Inflammatory macrophage (primary cell): ENCODE measurements around the gene CAMTA1.
A peak's percentile ranks its signal among the peaks of the same experiment; 100 is the strongest.

Experiments used
- DNase-seq, 2 donors: peaks; one replicate each; pipeline ENCODE4 v3.0.0-alpha.2; 2020 to 2022

The CAMTA1 gene

DNA sequence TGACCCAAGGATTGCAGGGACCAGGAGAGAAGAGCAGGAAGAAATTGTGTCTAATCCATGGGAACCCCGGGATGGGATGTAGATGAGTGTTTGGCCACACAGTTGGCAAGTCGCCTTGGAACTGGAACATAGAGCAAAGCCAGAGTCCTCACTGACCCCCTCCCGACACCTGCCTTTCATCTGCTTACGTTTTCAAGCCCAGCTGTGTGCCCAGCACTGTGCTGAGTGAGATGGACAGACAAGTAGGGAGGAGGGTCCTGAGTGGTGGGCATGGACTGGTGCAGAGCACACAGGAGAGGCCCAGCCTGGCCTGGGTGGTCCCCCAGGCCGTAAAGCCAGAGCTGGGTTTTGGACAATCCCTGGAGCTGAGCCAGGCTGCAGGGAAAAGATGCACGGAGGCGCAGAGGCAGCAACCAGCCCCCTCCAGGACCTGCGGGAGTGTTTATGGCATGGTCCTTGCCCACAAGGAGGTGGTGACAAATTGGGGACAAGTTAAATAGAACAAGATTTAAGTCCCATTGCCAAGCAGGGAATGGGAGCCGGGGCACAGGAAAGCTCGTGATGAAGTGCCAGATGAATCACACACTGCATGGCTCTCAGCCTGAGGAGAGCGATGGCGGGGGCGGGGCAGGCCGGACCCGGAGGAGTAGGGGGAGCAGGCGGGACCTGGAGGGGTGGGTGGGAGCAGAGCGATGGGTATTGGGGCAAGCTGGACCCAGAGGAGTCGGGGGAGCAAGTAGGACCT is 828.0 kb downstream of the CAMTA1 start:
- no peak for DNase-seq

DNA sequence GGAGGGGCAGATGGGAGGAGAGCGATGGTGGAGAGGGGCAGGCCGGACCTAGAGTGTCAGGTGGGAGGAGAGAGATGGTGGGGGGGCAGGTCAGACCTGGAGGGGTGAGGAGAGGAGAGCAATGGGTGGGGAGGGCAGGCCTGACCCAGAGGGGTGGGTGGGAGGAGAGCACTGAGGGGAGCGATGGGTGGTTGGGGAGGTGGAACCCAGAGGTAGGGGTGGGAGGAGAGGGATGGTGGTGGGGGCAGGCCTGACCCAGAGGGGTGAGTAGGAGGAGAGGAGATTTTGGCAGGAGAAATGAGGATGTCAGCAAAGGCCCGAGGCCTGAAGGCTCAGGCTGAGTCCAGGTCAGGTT is 828.6 kb downstream of the CAMTA1 start:
- DNase-seq = no peak

DNA sequence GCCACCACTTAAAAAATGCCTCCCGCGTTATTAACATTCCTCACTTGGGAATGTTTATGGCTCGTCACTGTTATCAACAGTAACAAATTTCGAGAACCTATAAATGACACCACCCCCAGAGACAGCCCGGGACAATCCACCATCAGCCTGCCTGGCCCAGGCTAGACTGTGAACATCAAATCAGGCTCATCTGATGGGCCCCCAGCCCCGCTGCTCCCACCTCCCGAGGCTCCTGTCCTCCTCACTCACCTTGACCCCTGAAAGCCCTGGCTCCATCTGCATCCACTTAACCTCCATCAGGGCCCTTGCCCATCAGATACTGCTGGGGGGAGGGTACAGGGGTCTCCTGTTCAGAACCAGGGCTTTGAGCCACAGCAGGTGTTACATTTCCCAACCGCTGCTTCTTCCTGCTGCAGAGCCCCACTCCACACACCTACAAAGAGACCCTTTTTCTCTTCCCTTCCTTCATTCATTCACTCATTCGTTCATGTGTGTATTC is 829.4 kb downstream of the CAMTA1 start:
- DNase-seq = no peak

DNA sequence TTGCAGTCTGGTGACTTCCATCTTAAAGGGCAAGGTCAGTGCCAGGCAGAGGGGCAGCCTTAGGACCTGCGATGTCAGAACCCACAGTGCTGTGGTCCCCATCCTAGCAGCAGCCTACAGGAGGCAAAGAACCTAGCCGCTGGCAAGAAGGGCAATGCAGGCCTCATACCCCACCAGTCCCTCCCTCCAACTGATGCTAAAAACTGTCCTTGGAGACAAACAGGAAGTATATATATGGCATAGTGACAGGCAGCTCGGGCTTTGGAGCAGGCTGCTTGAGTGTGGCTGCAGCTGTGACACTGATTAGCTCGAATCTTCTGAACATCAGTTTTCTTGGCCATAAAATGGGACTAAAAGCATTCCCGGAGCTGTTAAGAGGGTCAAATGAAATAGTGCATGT is 829.9 kb downstream of the CAMTA1 start:
- DNase-seq = no peak

DNA sequence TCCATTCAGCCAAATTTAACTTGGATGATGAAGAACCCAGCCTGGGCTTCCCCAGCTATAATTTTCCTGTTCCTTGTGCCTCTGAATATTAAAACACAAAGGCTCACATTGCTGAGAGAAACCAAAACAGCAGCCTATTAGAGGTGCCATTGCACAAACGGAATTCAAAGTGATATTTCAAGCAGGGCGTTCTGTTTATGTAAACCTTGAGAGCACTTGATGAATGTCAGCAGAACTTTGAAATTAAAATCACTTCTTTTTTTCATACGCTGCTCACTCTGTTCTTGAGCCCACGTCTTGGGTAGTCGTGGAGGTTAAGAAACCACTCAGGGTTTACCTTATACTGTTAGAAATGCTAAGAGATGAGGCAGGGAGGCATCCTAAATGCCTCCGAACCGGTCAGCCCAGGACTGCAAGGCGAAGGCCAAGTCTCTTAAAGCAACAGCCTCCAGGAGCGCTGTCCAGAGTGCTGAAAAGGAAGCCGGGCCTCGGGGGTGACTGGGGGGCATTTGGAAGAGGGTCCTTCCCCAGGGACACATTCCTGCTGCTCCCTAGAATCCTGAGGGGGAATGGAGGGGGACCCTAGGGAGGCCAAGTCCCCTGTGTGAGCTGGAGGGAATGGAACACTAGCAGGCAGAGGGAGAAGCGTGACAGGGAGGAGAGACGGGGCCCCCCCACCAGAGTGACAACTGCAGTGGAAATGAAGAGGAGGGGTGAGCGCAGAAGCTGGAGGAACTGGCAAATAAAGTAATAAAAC is 831.0 kb downstream of the CAMTA1 start:
- peak in 1 of 2 donors; percentile 18 for DNase-seq

DNA sequence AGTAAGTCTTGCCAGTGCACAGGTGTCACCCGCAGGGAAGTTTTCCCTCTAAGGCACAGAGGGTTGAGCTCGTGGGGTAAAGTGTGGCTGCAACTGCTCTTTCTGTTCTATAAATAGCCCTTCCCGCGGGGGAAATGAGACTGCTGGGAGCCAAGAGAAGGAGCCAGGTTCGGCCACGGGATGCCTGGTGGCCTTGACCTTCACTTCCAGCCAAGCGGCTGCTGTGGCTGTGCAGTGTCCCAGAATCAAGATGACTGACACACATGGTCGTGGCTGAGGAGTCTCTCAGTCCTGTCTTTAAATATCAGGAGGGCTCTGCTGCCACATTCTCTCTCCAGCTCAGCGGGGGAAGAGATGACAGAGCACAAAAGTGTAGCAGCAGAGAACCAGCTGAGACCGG is 831.7 kb downstream of the CAMTA1 start:
- no peak for DNase-seq

DNA sequence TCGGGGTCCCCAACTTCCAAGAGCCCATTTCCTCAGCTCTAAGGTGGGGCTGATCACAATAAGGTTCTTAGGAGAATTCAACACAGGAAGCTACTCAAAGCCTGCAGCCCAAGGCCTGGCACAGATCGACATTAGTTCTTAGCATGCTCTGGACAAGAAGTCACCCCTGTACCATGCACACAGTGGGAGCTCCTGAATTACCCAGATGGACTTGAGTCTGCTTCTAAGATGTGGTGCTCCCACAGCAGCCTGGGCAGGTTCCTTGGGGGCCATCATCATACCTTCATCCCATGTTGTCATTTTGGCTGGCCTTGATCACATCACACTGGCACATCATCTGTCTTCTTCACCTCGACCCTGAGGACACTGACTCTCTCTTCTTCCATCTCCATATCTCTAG is 832.6 kb downstream of the CAMTA1 start:
- DNase-seq = no peak

DNA sequence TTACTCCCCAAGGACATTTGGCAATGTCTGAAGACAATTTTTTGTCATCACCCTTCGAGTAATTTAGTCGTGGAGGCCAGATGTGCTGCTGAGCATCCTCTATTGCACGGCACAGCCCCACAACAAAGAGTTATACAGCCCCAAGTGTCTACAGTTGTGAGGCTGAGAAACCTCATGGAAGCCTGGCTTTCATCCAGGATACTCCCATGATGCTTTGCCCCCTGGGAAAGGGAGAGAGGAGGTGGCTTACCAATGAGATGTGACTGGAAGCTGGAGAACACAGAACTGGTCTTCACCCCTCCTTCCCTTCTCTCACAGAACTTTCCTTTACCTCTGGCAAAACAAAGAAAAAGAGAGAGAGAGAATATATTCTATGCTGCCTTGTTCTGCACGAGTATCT is 834.9 kb downstream of the CAMTA1 start:
- DNase-seq = no peak

DNA sequence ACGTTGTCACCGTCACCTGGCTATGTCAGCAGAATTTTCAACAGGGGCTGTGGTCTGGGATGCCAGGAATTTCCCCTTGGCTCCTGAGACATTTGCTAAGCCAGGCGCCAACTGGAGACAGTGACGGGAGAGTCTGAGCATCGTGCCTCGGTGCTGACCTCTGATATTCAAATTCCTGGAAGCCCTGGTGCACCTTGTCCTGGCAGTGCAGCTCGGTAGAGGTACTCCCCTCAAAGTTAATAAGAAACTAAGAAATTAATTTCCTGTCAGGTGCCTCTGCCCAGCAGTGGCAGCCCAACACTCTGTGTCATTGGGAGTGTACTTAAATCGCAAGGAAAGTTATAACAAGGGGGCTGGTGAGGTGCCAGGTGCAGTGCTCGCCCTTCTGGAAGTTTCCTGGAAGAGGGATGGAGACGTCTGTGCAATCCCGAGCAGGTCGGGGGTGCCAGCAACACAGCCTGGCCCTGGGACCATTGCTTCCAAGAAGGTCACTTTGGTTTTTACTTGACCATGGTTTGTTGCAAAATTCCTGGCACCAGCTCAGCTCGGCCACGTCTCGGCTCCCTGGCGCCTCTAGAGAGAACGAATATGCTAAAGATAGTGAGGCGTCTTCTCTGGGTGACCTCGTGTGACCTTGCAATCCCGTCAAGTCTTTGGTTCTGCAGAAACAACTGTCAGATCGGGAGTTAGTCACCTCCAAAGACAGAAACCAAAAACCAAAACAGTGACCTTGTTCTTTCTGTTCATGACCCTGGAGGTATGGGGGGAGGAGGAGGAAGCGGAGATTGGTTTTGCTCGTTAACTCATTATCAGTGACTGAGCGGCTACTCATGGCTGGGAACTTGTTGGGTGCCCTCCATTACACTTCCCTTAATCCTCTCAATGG is 836.3 kb downstream of the CAMTA1 start:
- DNase-seq = no peak

DNA sequence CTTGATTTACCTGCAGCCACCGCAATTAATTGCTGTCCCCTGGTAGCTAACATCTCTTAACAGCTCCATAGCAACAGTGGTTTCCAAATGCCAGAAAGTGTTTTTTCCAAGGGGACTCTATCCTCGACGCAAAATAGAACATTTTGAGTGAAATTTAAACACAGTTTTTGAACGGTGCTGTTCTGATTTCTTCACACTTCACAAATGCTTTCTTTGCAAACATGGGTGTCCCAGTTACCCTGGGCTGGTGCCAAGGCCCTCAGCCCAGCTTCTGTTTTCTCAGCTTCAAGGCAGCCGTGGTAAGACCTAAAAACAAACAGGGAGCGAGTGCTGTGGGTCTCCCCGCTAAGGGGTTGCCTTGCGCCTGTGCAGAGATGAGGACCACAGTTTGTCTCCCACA is 838.6 kb downstream of the CAMTA1 start:
- DNase-seq = no peak

DNA sequence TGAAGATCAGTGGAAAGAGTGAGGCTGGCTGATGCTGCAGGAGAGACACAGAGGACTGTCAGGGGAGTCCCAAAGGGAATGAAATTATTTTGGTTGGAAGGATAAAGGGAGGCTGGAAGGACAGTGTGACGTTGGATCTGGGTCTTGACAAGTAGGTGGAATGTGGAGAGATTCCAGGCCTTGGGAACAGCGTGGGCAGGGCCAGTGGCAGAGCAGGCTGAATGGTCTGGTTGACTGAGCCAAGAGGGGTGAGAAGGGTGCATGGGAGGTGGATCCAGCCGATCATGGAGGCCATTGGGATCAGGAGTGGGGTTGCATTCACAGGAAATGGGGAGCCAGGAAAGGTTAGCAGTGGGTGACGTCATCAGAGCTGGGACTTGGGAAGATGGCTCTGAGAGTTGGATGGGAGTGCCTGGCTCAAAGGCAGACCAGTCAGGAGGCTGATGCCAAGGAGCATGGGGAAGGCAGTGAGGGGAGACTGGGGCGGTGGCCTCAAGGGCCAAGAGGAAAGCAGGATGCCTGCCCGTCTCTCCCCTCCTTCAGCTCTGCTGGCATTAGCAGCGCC is 839.6 kb downstream of the CAMTA1 start:
- no peak for DNase-seq

DNA sequence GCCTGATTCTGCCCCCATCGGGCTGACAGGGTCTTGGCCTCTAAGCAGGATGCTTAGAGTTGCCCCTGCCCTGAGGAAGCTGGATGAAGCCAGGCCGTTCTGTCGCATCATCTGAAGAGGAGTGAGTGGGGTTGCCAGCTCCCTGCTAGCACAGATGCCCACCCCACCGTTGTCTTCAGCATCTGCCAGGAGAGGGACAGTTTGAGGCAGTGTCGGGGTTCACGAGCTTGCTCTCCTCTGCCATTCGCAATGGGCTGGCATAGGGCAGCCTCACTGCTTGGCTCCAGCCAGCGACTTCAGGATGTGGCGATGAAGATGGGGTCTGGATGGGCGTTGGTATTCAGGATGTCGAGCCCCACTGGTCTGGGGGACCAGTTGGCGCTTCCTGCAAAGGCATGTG is 840.1 kb downstream of the CAMTA1 start:
- no peak for DNase-seq

DNA sequence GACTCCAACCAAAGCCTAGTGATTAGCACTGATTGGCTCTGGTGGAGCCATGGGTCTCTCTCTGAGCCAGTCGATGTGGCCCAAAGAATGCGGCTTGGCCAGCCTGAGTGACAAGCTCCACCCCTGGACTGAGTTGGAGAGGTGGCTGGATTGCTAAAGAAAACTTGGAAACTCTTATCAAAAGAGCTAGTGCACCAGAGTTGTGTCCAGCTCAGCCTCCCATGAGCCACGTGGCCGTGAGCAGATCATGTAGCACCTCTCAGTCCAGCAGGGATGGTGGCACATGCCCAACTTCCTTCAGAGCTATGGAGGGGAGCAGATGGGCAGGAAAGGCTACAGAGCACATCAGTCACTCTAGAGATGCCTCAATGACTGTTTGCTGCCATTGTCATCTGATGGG is 843.0 kb downstream of the CAMTA1 start:
- no peak for DNase-seq

DNA sequence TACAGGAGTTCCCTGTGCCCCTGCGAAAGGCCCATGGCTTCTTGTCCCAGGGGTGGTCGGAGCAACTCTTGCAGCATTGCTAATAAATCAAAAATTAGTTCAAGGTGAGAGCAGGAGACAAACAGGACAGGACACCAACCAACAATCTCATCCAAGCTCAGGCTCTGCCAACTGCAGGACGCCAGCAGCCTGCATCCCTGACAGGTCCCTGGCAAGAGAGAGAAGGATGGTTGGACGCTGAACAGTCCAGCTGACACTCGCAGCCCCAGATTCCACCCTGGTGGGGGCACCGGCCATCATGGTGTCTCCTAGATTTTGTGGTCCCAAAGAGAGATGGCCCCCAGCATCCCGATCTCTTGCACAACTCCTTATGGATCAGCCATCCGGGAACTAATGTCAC is 843.8 kb downstream of the CAMTA1 start:
- DNase-seq = no peak

DNA sequence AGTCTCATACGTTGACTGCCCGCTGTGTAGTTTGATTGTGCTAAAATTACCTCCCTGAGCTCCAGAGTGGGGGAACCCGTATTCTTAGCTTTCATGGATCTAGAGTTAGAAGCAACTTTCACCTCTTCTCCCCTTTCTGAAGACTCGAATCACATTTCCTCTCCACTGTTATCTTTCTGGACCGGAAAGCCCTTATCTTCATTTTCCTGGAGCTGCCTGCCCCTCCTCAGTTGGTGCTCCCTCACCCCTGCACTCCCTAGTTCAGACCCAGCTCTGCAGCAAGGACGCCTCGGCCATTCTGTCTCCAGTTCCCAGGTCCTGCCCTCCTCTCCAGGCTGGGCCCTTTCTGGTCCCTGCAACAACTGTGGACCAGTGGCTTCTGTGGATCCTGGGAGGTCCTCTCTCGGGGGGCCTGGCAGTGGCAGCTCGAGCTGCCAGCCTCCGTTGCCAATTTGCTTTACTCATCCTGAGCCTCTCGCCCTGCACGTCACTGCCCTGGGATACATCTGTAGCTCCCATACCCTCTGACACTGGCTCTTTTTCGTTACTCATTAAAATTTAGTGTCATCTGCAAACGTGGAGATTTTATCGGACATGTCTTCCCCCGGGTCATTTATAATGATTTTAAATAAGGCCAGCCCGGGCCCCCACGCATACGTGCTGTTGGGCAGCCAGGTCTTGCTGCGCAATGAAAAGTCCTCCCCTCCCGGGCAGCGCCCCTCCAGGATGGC is 844.4 kb downstream of the CAMTA1 start:
- DNase-seq = no peak

DNA sequence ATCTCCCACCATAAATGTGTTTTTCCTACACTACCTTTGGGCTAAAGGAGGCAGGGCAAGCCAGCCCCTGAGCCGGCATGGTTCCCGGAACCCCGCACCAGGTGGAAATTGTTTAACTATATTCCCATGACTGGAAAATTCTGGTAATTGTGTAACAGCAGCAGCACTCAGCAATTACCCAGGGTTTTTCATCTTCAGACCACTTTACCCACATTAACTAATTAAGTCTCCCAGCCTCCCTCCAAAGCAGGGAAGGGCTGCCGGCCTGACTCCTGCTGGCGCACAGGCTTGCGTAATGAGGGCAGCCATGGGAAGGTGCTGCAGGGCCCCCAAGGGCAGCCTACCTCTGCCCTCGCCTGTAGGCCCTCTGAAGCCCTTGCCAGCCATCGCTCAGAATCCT is 845.1 kb downstream of the CAMTA1 start:
- DNase-seq = no peak

DNA sequence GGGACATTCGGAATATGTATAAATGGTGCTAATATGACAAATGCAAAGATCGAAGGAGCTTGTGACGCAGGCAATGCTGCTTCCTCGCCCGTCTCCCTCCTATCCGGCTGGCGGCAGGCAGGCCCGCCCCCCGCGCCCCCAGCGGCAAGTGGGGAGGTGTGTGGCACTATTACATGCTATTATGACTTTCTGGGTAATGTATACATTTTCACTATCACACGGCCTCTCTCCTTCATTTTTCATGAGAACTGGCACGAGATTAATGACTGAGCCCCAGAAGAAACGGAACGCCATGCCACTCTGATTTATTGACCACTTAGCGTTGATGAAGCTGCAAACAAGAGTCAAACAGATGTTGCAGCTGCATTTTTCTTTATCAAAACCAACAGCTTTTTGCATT is 846.9 kb downstream of the CAMTA1 start:
- DNase-seq = no peak

DNA sequence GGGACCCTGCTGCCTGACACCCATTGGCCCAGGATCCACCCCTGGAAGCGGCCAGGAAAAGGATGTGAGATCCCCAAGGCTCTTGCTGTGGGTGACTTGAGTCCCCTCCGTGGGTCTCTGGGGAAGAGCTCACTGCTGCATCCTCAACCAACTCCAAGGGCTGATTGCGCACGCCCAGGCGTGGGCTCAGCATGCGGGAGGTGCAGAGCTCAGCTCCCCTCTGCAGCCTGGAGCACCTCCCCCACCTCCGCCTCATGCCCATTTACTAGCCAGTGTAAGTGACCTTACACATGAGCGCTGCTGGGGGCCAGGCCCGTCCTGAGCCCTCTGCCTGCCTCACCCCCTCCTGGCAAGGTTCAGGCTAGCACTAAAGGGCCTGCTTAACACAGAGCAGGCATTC is 847.4 kb downstream of the CAMTA1 start:
- no peak for DNase-seq

DNA sequence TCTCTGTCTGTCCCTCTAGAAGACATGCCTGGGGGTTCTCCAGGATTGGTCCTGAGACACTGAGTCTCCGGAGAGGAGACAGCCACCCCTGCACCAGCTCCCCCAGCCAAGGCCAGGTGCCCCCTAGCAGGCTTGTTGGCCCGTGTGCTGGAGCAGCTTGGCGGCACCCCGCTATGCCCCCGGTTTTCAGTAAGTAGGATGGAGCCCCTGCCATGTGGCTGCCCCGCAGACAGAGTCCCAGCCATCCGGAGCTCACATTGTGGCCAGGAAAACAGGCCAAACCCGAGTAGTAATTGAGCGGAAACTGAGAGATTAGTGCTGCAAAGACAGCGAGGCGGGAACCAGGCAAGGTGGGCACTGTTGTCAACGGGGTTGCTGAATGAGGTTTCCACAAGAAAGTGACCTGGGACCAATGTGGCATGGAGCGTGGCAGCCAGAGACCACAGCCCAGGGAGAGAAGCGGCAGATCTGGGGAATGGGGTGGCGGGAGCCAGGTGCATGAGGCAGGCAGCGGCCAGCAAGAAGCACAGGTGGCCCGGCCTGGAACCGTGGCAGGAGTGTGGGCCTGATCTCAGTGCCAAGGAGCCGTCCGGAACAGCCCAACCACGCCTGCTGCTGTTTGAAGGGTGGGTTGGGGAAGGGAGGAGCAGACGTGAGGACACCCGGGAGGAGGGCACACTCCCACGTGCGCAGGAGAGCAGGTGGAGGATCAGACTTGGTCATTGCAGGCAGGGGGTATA is 848.4 kb downstream of the CAMTA1 start:
- DNase-seq = no peak

DNA sequence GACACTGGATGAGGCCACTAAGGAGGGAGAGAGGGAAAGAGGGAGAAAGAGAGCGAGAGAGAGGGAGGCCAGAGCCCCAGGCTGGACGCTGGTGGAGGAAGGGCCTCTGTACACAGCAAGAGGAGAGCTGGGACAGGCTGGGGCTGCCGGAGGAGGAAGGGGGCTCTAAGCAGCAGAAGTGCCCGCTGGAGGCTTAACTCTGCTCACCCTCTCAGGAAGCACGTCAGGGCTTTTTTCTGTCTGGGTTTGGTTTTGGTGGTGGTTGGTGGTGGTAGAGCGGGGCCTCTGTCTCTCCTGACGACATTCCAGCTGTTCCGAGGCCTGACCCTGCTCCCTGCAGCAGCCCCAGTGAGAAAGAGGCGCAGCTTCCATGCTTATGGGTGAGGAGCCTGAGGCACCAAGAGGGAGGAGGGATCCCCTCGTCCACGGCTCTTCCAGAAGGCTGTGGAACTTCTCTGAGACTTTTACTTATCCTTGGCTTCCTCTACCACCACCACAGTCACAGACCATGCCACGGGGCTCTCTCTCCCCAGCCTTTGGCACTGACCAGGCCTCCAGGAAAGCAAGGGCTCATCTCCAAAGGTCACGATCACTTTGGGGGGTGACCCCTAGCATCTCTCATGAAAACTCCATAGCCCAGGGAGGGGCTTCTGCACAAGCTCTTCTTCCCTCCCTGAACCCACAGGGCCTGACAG is 849.4 kb downstream of the CAMTA1 start:
- DNase-seq = no peak
